Activated CD4-positive, alpha-beta T cell treated with anti-CD3 and anti-CD28 coated beads, Interleukin-2, amount 50 U/mL, for 4 hours (primary cell): Measurements from ENCODE around the gene PSME4.
"Not testable (repeated sequence)": the region's sequence is repeated elsewhere in the genome, so short reads cannot be mapped to it uniquely, and the experiment has no call there.

ENCODE experiments used
- DNase-seq, 2 experiments: peaks; one replicate each; pipeline ENCODE4 v3.0.0-alpha.2; 2020

The PSME4 gene

GRCh38 chr2:53881360-53881759, 89.4 kb downstream of the PSME4 start:
- no peak for DNase-seq

GRCh38 chr2:53880756-53881155, 90.0 kb downstream of the PSME4 start:
- no peak for DNase-seq

GRCh38 chr2:53877556-53877955, 93.2 kb downstream of the PSME4 start:
- no peak for DNase-seq

- DNase-seq, result no peak
Observed at GRCh38 chr2:53877112-53877511, 93.7 kb downstream of the PSME4 start.

- DNase-seq, result no peak
Observed at GRCh38 chr2:53874401-53874950, 96.3 kb downstream of the PSME4 start.

GRCh38 chr2:53867773-53868172, 103.0 kb downstream of the PSME4 start:
- no peak for DNase-seq

- no peak for DNase-seq
Observed at GRCh38 chr2:53867169-53867568, 103.6 kb downstream of the PSME4 start.

- DNase-seq, result no peak
Observed at GRCh38 chr2:53865962-53866361, 104.8 kb downstream of the PSME4 start.

- no peak for DNase-seq
Observed at GRCh38 chr2:53865264-53865663, 105.5 kb downstream of the PSME4 start.

GRCh38 chr2:53863538-53864227, 107.1 kb downstream of the PSME4 start:
- DNase-seq, result no peak

GRCh38 chr2:53861824-53862223, 109.0 kb downstream of the PSME4 start:
- no peak for DNase-seq

- DNase-seq, result no peak
Observed at GRCh38 chr2:53859206-53860181, 111.3 kb downstream of the PSME4 start, which contains the start of gene GPR75. GPR75 (minus strand) TSS chr2:53859967; CDS start chr2:53854756, 5,211 bp downstream.

GRCh38 chr2:53856272-53856671, 114.5 kb downstream of the PSME4 start:
- no peak for DNase-seq

GRCh38 chr2:53854678-53855077, 116.1 kb downstream of the PSME4 start:
- DNase-seq, result no peak

- DNase-seq, result no peak
Observed at GRCh38 chr2:53852532-53852931, 118.3 kb downstream of the PSME4 start.

- not testable (repeated sequence) for DNase-seq
Observed at GRCh38 chr2:53851052-53851757, 119.6 kb downstream of the PSME4 start.

GRCh38 chr2:53848062-53848461, 122.7 kb downstream of the PSME4 start:
- no peak for DNase-seq

GRCh38 chr2:53843595-53843994, 127.2 kb downstream of the PSME4 start:
- no peak for DNase-seq

- DNase-seq, result no peak
Observed at GRCh38 chr2:53842891-53843290, 127.9 kb downstream of the PSME4 start.

GRCh38 chr2:53841651-53842050, 129.1 kb downstream of the PSME4 start:
- not testable (repeated sequence) for DNase-seq

GRCh38 chr2:53840580-53840979, 130.2 kb downstream of the PSME4 start:
- DNase-seq, result no peak

- DNase-seq, result not testable (repeated sequence)
Observed at GRCh38 chr2:53829980-53830290, 140.9 kb downstream of the PSME4 start.
